Activated T-cell treated with anti-CD3 and anti-CD28 coated beads, Interleukin-2, amount 50 U/mL, for 24 hours (primary cell): Measurements from ENCODE around the gene FAM163A.
A peak's percentile ranks its signal among the peaks of the same experiment; 100 is the strongest.
"Not testable (repeated sequence)": the region's sequence is repeated elsewhere in the genome, so short reads cannot be mapped to it uniquely, and the experiment has no call there.

Experiments
- DNase-seq: peaks from one replicate; pipeline ENCODE4 v3.0.0-alpha.2; 2020
- H3K27ac Mint-ChIP-seq: 2 replicates; pipeline ENCODE4 v1.8.0; 2020; ENCODE audit warnings: mild to moderate bottlenecking, mixed read lengths
- H3K27me3 Mint-ChIP-seq: 2 replicates; pipeline ENCODE4 v1.8.0; 2020; ENCODE audit warnings: mixed read lengths
- H3K36me3 Mint-ChIP-seq: 2 replicates; pipeline ENCODE4 v1.8.0; 2020; ENCODE audit warnings: low read depth, mixed read lengths
- H3K4me1 Mint-ChIP-seq: 2 replicates; pipeline ENCODE4 v1.8.0; 2020; ENCODE audit warnings: low read depth, mixed read lengths
- H3K4me3 Mint-ChIP-seq: 2 replicates; pipeline ENCODE4 v1.8.0; 2020; ENCODE audit warnings: mild to moderate bottlenecking, moderate library complexity, mixed read lengths
- H3K9me3 Mint-ChIP-seq: 2 replicates; pipeline ENCODE4 v1.8.0; 2020; ENCODE audit warnings: mixed read lengths

FAM163A gene

DNA sequence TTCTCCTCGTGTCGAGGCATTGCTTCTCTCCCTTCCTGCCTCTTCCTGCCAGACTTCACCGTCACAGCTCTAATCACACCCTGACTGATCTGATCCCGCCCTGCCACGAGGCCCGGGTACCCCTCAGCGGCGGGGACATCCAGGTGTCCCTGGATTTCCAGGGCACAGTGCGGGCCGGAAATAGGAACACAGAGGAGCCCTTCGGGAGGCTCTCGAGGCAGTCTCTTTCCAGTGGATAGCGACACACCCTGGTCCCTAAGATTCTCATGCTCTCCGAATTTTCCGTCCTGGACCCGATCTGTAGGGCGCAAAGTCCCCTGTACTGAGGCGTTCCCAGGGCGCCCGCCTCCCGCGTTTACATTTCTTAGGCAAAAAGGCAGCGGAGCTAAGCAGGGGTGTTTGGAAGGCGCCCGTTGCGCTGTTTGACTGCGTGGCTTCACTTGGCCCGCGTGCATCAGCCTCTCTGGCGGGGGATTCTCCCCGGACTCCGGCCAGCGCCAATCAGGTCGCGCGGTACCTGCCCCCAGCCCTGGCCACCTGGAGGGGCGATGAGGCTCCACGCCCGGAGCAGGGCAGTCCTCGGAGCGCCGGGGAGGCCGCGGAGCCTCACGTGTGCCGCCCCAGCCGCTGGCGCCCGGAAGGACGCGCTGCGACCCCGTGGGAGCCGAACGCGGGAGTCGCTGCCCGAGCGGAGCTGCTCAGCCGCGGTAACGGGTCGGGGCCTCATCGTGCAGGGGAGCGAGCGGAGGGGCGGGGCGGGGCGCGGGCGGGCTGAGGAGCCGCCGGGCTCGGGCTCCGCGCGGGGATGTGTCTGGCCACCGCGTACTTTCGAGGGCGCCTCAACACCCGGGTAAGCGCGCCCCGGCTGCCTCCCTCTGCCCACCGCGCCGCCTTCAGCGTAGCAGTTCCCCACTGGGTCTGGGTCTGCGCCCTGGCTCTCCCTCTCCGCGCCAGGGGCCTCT, at the start of gene FAM163A:
FAM163A (plus strand) TSS at position 575 of the 962 bp plus-strand sequence. CDS start 69,807 bp downstream, outside the sequence.
- Mint-ChIP-seq H3K27me3 (peaks cover 74% of the 10 kb centered on the region), H3K36me3 (no peaks in the 10 kb centered on the region), H3K4me1 (peaks cover 8% of the 10 kb centered on the region), H3K27ac (no peak within 1 kb of the TSS), H3K9me3 (no peaks in the 10 kb centered on the region), H3K4me3 (peak within 1 kb of the TSS; percentile 41)
- peak; percentile 37 for DNase-seq

DNA sequence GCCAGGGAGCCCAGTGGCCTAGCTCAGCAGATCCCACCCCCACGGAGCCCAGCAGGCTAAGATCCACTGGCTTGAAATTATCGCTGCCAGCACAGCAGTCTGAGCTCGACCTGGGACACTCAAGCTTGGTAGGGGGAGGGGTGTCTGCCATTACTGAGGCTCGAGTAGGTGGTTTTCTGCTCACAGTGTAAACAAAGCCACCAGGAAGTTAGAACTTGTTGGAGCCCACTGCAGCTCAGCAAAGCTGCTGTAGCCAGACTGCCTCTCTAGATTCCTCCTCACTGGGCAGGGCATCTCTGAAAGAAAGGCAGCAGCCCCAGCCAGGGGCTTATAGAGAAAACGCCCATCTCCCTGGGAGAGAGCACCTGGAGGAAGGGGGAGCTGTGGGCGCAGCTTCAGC, 48.6 kb upstream of the FAM163A start:
- not testable (repeated sequence) for H3K27ac Mint-ChIP-seq, DNase-seq, H3K36me3 Mint-ChIP-seq, H3K4me1 Mint-ChIP-seq, H3K4me3 Mint-ChIP-seq, H3K9me3 Mint-ChIP-seq
- H3K27me3 Mint-ChIP-seq = peaks cover 35% of the 10 kb centered on the region

DNA sequence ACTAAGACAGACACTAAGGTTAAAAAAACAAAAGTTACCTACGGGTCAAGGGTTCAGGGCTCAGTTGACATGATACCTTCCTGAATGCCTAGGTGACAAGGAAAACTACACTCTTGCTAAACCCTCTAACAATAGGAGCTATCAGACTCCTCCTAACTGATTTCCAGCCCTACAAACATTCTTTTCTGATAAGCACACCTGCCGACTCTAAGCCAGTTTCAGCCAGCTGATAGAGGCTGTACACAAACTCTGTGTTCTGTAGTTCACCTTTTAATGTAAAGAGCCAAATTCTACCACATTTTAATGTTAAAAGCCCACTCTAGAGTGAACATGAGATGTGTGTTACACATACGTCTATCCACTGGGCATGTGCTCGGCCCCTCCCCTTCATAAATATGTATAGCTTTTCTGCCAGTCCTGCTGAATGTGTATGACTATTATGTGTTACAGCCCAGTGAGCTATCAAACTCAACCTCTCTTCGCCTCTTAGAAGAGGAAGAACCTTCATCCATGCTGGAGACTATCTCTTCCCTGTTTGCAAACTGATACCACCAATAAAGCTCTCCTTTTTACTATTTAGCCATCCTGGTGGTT, 40.0 kb upstream of the FAM163A start:
- no peaks in the 10 kb centered on the region for H3K9me3 Mint-ChIP-seq
- no peaks in the 10 kb centered on the region for H3K27me3 Mint-ChIP-seq
- DNase-seq = no peak
- no peaks in the 10 kb centered on the region for H3K36me3 Mint-ChIP-seq
- no peak overlapping the region for H3K4me3 Mint-ChIP-seq
- H3K4me1 Mint-ChIP-seq = peaks cover 2% of the 10 kb centered on the region
- H3K27ac Mint-ChIP-seq = no peak overlapping the region

DNA sequence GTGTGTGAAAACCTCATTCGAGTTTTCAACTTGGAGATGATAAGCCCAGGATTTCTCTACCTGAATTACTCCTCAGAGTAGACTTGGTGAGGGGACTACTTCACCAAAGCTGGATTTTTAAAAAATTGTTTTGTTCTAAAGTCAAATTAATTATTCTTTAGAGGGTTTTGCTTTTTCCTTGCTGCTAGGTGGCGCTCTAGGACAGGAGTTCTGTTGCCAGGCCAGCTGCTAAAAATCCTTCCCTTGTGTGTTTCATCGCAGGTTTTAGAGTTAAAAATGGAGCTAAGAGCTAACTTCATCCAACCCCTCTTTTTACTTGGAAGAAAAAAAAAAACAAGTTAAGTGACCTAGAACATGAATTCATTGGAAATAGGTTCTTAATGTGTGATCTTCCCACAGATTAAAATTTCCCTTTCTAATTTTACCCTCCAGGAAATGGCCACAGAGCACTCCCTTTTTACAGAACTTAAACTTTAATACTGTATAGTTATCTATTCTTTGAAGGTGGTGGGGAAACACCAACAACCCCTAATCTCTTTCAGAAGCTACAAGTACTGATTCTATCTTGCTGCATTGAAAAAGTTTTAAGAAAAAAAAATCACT, 36.7 kb upstream of the FAM163A start:
- Mint-ChIP-seq H3K27me3 (no peaks in the 10 kb centered on the region), H3K4me3 (no peak overlapping the region), H3K9me3 (no peaks in the 10 kb centered on the region), H3K27ac (no peak overlapping the region), H3K4me1 (peaks cover 11% of the 10 kb centered on the region), H3K36me3 (no peaks in the 10 kb centered on the region)
- peak; percentile 41 for DNase-seq

DNA sequence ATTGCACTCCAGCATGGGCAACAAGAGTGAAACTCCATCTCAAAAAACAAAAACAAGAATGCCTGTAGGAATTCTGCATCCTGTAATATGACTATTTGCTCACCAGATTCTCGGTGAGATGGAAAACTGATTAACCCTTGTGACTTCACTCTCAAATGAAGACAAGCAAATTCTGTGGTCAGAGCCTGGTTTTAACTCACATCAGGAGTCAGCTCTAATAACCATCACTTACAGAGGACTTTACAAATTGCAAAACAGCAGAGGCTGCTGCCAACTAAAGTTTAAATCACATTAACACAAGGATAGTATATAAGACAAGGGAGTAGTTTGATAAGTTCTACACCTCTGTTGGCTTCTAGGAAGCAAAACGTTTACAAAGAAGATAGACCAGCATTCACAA, 35.7 kb upstream of the FAM163A start:
- no peak for DNase-seq
- Mint-ChIP-seq H3K4me1 (peaks cover 11% of the 10 kb centered on the region), H3K27me3 (no peaks in the 10 kb centered on the region), H3K4me3 (no peak overlapping the region), H3K27ac (no peak overlapping the region), H3K36me3 (no peaks in the 10 kb centered on the region), H3K9me3 (no peaks in the 10 kb centered on the region)

DNA sequence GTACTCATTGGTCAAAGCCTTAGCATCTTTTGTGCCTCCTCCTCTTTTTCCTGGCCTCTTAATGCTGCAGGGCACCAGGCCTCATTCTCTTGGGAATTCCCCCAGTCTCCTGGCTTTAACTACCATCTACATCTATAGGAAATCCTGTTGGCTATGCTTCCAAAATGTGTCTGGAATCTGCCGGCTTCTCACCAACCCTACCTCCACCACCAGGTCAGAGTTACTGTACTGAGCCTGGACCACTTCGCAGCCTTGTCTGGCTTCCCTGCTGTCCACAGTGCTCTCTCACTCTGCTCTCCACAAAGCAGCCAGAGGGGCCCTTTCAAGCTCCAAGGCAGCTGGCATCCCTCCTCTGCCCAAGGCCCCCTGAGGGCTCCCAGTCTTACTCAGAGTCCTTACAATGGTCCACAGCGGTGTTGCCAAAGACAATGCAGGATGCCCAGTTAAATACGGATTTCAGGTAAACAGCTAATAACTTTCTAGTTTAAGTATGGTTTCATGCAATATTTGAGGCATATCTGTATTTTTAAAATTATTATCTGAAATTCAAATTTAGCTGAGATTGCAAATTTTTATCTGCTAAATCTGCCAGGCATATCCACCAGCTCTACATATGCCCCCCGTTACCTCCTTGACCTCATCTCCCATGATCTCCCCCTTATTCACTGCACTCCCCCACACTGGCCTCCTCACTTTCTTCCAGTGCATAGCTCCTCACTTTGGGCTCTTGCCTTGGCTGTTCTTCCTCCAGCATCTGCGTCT, 34.5 kb upstream of the FAM163A start:
- Mint-ChIP-seq H3K36me3 (no peaks in the 10 kb centered on the region), H3K27ac (no peak overlapping the region), H3K4me1 (peaks cover 11% of the 10 kb centered on the region), H3K27me3 (no peaks in the 10 kb centered on the region), H3K9me3 (peaks cover 7% of the 10 kb centered on the region), H3K4me3 (no peak overlapping the region)
- DNase-seq = no peak

DNA sequence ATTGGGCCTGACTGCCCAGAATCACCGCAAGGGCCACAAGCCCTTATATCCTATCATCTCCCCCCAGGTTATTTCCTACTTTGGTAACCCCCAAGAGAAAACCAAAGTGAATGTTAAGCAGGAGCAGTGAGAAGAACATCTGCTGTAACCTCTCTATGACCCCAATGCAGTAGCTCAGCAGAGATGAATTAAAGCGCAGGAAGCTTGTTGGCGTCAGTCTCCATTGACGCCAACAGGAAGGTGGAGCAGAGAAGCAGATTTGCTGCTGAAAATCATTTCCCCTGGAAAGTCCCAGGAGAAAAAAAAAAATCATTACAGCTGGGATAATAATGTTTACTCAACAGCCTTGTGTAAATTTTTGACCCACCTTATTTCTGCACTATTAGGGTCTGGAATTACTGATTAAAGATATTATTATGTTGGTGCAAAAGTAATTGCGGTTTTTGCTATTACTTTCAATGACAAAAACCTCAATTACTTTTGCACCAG, 33.2 kb upstream of the FAM163A start:
- H3K9me3 Mint-ChIP-seq = peaks cover 17% of the 10 kb centered on the region
- H3K27ac Mint-ChIP-seq = no peak overlapping the region
- no peak overlapping the region for H3K4me3 Mint-ChIP-seq
- no peak for DNase-seq
- H3K27me3 Mint-ChIP-seq = no peaks in the 10 kb centered on the region
- no peaks in the 10 kb centered on the region for H3K36me3 Mint-ChIP-seq
- peaks cover 11% of the 10 kb centered on the region for H3K4me1 Mint-ChIP-seq

DNA sequence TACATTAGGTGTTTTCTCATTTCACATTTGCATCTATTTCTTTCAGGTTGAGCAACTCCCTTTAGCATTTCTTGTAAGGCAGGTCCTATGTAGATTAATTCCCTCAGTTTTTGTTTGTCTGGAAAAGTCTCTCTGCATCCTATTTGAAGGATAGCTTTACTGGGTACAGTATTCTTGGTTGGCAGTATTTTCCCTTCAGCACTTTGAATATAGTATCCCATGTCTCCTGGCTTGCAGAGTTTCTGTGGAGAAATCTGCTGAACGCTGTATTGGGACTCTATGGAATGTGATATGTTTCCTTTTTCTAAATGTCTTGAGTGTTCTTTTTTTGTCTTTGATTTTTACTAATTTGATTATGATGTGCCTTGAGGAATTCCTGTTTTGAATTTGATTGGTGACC, 28.9 kb upstream of the FAM163A start:
- peaks cover 7% of the 10 kb centered on the region for H3K4me1 Mint-ChIP-seq
- H3K36me3 Mint-ChIP-seq = no peaks in the 10 kb centered on the region
- H3K9me3 Mint-ChIP-seq = peaks cover 54% of the 10 kb centered on the region
- H3K4me3 Mint-ChIP-seq = no peak overlapping the region
- no peak overlapping the region for H3K27ac Mint-ChIP-seq
- no peak for DNase-seq
- H3K27me3 Mint-ChIP-seq = peaks cover 6% of the 10 kb centered on the region

DNA sequence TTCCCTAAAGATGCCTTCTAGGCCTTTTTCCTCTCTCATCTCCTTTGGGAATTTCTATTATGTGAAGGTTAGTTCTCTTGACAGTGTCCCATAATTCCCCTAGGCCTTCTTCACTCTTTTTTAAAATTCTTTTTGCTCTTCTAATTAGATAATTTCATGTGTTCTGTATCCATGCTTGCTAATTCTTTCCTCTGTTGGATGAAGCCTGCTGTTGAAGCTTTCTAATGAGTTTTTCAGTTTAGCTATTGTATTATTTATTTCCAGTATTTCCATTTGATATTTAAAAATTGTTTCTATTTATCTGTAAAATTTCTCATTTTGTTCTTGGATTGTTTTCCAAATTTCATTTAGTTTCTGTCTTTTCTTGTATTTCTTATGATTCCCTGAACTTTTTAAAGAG, 28.5 kb upstream of the FAM163A start:
- Mint-ChIP-seq H3K9me3 (peaks cover 58% of the 10 kb centered on the region), H3K4me1 (peaks cover 3% of the 10 kb centered on the region), H3K27ac (no peak overlapping the region), H3K4me3 (no peak overlapping the region), H3K36me3 (no peaks in the 10 kb centered on the region), H3K27me3 (peaks cover 6% of the 10 kb centered on the region)
- no peak for DNase-seq

DNA sequence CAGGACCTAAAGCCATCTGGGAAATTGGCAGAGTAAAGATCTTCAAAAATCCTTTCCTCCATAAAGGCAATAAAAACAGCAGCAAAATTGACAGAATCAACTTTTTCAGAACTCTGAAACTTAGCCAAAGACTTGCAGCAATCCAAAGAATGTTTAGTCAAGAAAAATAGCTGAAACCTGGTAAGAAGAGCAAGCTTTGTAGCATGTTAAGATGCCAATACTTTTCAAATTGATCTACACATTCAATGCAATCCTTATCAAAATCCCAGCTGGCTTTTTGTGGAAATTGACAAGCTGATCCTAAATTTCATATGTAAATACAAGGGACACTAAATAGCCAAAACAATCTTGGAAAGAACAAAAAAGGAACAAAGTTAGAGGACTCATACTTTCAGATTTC, 23.8 kb upstream of the FAM163A start:
- Mint-ChIP-seq H3K36me3 (no peaks in the 10 kb centered on the region), H3K4me1 (no peaks in the 10 kb centered on the region), H3K27me3 (peaks cover 9% of the 10 kb centered on the region), H3K27ac (no peak overlapping the region), H3K4me3 (no peak overlapping the region), H3K9me3 (peaks cover 60% of the 10 kb centered on the region)
- no peak for DNase-seq

DNA sequence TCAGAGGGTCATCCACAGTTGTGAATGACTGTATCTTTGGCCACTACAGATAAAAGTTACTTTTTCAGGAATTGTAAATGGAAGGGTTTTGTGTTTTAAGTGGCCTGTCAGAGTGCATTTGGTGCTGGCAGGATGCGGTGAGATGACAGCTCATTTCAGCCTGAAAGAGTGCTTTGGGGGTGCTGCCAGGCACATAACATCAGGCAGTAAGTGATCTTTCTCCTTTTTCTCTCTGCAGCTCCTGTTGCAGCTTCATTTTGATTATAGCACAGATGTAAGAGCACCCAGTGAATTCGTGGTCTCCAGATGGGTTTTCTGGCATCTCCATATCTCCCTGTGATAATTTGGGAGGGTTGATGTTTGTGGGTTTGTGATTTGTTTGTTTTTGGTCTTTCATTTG, 14.8 kb upstream of the FAM163A start:
- no peaks in the 10 kb centered on the region for H3K36me3 Mint-ChIP-seq
- no peak for DNase-seq
- no peaks in the 10 kb centered on the region for H3K9me3 Mint-ChIP-seq
- H3K27me3 Mint-ChIP-seq = peaks cover 21% of the 10 kb centered on the region
- no peak overlapping the region for H3K27ac Mint-ChIP-seq
- no peaks in the 10 kb centered on the region for H3K4me1 Mint-ChIP-seq
- no peak overlapping the region for H3K4me3 Mint-ChIP-seq

DNA sequence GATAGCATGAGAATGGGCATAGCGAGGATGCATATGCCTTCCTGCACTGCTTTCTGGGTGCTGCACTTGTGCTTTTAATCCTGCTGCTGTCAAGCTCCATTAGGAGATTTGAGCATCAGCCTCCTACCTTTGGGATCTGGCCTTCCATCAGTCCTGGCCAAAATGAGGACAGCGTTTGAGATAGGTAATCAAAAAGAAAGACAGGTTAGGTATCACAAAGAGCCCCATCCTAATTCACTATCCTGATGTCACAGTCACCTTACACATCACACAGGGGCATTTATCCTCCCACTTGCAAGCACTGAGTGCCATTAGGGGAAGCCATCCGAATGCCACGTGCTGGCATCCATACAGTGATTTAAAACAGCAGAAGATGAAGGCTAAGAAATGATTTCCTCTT, 13.2 kb upstream of the FAM163A start:
- H3K9me3 Mint-ChIP-seq = no peaks in the 10 kb centered on the region
- no peaks in the 10 kb centered on the region for H3K36me3 Mint-ChIP-seq
- no peak for DNase-seq
- H3K27ac Mint-ChIP-seq = no peak overlapping the region
- peaks cover 27% of the 10 kb centered on the region for H3K27me3 Mint-ChIP-seq
- no peaks in the 10 kb centered on the region for H3K4me1 Mint-ChIP-seq
- no peak overlapping the region for H3K4me3 Mint-ChIP-seq

DNA sequence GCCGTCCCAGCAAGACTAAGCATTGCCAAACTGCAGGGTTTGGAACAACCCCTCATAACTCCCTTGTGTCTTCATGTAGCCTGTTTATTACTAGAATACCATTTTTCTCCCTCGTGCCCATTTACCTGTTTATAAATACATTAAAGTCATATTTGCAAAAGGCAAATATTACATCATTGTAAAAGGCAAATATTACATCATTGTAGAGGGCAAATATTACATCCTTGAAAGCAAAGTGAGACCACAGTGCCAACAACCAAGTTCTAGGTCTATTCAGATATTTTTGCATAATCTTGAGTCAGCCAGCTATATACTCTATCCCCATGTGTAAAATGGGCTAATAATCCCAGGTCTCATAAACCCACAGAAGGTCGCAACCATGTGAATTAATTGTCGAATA, 11.4 kb upstream of the FAM163A start:
- H3K4me3 Mint-ChIP-seq = no peak overlapping the region
- DNase-seq = no peak
- peaks cover 33% of the 10 kb centered on the region for H3K27me3 Mint-ChIP-seq
- H3K4me1 Mint-ChIP-seq = no peaks in the 10 kb centered on the region
- no peaks in the 10 kb centered on the region for H3K9me3 Mint-ChIP-seq
- H3K27ac Mint-ChIP-seq = no peak overlapping the region
- H3K36me3 Mint-ChIP-seq = no peaks in the 10 kb centered on the region

DNA sequence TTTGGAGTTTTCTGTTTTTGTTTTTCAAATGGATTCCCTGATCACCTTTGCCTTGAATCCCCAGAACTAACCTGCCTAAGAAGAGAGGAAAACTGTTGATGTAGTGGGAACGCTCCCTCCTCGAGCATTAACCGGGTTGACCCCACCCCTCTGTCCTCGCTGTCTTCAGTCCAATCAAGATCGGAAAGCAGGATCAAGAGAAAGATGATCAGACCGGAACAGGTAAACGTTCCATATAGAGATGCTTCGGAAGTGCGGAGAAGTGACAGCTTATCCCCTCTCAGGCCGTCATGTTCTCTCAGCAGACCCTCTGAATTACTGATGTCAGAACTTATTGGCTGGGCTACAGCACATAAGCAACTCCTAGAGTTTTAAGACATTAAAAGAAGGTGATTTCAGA, 800 bp upstream of the FAM163A start:
- no peak for DNase-seq
- no peak overlapping the region for H3K4me3 Mint-ChIP-seq
- no peak overlapping the region for H3K27ac Mint-ChIP-seq
- H3K36me3 Mint-ChIP-seq = no peaks in the 10 kb centered on the region
- no peaks in the 10 kb centered on the region for H3K9me3 Mint-ChIP-seq
- peaks cover 8% of the 10 kb centered on the region for H3K4me1 Mint-ChIP-seq
- peaks cover 76% of the 10 kb centered on the region for H3K27me3 Mint-ChIP-seq
